ENCODE data around the gene PRM2.
"Not testable (repeated sequence)": the region's sequence is repeated elsewhere in the genome, so short reads cannot be mapped to it uniquely, and the experiment has no call there.

PRM2 gene

DNA sequence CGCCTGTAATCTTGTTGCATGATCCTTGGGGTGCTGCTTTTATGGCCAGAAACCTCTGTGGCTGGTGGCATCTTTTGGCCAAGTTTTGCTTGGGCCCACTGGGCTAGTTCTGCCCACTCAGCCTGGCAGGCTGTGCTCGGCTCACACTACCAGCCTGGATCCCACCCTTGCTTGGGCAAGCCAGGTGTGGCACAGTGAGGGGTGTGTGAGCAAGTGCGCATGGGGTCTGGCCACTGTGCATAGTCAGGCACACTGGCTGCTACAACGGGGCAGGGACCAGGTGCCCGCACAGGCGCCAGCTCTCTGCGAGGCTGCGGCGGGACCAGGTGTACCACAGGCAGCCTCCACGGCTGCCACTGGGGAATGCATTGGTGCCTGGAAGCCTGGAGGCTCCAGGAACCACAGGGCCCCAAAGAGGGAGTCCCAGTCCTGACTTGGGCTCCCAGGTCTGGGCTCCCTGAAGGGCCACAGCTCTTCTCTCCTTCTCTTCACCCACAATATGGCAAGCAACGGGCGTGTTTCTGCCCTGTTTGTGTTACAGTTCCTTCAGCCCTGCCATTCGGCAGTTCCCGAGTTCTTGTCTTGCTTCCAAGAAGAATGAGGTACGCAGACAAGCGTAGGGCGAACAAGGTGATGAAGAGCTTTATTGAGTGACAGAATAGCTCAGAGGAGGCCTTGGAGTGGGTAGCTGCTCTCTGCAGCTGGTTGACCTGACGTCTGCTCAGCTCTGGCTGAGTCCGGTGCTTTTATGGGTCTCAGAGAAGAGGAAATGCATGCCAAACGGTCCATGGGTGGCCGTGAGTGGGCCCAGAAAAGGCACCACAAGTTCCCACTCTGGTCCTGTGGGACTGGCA is 31.6 kb upstream of the PRM2 start:
- DNase-seq (ENCODE audit: low spot score): no peak

DNA sequence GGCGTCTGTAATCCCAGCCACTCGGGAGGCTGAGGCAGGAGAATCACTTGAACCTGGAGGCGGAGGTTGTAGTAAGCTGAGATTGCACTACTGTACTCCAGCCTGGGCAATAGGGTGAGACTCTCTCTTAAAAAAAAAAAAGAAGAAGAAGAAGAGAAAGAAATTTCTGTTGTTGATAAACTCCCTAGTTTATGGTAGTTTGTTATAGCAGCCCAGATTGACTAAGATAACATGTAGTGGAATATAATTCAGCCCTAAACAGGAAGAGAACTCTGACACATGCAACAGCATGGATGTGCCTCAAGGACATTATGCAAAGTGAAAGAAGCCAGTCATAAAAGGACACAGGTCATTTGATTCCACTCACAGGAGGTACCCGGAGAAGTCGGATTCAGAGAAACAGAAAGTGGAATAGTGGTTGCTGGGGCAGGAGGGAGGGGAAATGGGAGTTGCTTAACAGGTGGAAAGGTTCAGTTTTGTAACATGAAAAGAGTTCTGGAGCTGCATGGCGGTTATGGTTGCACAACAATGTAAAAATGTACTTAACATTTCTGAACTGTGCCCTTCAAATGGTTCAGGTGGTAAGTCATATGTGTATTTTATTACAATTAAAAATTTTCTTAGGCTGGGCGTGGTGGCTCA is 30.8 kb upstream of the PRM2 start:
- DNase-seq (ENCODE audit: low spot score): no peak

DNA sequence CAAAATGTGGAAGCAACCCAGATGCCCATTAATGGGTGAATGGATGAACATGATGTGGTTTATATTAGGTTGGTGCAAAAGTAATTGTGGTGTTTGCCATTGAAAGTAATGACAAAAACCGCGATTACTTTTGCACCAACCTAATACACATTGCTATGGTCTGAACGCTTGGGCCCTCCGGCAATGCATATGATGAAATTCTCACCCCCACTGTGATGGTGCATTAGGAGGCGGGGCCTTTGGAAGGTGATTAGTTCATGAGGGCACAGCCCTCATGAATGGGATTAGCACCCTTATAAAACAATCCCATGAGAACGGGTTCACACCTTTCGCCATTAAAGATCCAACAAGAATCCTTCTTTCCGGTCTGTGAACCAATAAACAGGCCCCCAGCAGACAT is 30.1 kb upstream of the PRM2 start:
- DNase-seq (ENCODE audit: low spot score): no peak

DNA sequence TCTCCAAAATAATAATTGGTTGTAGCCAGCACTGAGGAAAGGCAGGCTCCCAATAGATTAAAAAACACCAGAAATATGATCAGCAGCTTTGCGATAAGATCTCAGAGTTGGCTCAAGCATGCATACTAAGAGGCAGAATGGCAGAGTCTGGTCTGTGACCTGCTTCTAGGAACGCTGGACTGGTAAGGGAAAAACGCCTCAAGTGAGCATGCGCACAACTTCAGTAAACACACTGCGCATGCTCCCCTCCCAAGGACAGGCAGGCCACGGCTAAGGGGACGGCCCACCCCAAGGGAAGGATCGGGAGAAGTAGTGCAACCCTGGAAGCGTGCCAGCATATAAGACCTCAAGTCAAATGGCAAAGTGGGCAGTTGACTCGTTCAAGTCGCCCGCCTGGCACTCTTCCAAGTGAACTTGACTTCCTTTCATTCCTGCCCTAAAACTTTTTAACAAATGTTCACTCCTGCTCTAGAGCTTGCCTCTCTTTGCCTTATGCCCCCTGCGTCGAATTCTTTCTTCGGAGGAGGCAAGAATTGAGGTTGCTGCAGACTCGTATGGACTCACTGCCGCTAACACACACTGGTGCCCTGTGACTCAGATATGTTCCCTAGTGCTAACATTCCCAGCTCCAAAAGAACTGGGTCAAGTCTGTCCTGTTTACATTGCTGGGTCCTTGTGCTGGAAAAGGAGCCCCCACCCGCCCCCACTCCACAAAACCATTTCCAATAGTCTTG is 27.3 kb upstream of the PRM2 start:
- DNase-seq (ENCODE audit: low spot score): no peak

DNA sequence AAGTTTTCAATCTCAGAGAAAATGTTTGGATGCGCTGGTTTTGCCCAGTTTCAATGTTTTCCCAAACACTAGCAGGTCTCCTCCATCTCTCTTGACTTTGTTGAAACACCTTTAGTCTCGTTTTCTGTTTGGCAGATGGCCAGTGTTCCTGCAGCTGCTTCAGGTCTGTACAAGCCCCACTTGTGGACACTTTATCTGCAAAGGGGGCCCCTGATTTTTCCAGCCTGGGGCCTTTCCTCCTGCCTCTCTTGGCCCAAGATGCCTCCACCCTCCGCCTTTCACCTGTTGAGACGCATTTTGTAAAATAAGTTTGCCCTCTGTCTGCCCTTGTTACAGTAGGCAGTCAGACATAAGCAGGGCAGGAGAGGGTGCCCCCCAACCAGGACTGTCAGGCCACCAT is 26.7 kb upstream of the PRM2 start:
- DNase-seq (ENCODE audit: low spot score): no peak

DNA sequence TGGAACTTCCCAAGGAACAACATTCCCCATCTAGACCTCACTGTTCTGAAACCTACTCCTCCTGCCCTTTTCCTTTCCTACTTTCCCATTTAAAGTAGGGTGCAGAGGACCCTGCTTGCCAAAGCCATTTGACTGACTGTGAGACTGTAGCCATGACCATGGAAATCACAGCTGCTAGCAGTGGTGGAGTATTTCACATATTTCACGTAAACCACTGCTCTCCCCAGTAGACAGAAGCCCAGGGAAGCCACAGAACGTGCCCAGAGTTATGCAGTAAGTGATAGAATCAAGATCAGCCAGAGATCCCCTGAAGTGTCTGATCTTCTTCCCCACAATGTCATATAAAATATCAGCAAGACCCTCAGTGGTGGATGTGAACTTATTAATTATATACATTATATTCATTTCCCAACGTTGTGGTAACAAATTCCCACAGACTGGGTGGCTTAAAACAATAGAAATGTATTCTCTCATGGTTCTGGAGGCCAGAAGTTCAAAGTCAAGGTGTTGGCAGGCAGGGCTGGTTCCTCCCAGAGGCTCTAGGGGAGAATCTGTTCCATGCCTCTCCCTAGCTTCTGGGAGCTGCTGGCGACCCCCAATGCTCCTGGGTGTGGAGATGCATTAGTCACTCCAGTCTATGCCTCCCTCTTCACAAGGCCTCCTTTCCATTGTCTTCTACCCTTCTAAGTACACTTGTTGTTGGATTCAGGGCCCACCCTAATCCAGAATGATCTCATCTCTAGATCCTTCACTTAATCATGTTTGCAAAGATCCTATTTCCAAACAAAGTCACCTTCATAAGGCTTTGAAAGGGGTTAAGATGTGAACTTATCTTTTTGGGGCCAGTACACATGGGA is 25.6 kb upstream of the PRM2 start:
- no peak for DNase-seq (ENCODE audit: low spot score)

DNA sequence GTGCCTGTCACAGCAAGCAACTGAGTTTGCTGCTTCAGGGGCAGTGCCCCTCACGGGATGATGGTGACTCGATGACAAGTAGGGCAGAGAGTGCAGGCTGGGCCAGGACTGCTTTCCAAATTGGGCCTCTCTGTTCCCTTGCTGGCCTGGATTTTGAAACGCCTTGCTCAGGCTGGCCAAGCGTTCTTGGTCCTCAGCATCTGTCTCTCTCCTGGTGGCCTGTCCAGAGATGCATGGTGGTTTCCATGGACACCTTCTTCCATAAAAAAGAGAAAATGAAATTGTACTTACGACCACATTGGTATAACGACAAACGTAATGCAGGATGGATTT is 24.2 kb upstream of the PRM2 start:
- DNase-seq (ENCODE audit: low spot score): no peak

DNA sequence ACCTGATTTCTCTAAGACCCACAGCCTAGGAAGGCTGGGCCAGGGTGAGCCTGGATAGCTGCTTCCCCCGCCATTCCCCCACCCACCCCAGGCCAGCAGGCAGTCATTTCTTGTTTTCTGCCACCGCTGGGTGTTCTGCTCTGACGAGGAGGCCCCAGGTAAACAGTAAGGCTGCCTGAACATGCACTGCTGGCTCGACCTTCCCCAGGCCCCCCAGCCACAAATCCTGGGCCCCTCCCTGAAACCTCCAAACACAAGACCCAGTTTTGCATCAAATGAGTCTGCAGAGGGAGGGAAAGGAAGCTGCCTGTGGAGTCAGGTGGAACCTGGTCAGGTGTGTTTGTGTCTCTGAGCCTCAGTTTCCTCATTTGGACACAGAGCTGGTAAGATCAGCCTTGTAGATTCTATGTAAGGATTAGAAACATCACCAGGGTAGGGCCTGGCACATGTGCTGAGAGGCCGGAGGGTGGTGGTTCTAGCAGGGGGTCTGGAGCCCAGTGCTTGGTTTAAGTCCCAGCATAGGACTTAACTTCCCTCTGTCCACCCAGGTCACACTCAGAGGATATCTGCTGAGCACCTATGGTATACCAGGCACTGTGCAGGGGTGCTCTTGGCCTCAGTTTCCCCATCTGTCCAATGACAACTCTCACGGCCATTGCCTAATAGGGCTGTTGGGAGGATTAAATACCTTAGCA is 23.7 kb upstream of the PRM2 start:
- DNase-seq (ENCODE audit: low spot score): no peak

DNA sequence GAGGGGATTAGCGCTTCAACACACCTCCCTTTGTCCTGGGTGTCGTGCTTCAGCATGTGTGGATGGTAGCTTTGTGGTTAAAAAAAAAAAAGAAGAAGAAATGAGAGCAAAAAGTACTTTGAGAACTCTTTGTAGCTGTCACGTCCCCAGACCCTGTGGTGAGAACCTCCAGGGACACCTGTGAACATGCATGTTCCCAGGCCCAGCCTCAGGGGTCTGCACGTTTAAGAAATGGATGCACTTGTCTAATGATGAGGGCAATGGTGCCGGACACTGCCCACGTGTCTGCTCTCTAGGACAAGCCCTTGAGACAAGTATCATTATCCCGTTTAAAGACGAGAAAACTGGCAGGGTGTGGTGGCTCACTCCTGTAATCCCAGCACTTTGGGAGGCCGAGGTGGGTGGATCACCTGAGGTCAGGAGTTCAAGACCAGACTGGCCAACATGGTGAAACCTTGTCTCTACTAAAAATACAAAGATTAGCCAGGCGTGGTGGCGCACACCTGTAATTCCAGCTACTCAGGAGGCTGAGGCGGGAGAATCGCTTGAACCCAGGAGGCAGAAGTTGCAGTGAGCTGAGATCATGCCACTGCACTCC is 22.8 kb upstream of the PRM2 start:
- not testable (repeated sequence) for DNase-seq (ENCODE audit: low spot score)

DNA sequence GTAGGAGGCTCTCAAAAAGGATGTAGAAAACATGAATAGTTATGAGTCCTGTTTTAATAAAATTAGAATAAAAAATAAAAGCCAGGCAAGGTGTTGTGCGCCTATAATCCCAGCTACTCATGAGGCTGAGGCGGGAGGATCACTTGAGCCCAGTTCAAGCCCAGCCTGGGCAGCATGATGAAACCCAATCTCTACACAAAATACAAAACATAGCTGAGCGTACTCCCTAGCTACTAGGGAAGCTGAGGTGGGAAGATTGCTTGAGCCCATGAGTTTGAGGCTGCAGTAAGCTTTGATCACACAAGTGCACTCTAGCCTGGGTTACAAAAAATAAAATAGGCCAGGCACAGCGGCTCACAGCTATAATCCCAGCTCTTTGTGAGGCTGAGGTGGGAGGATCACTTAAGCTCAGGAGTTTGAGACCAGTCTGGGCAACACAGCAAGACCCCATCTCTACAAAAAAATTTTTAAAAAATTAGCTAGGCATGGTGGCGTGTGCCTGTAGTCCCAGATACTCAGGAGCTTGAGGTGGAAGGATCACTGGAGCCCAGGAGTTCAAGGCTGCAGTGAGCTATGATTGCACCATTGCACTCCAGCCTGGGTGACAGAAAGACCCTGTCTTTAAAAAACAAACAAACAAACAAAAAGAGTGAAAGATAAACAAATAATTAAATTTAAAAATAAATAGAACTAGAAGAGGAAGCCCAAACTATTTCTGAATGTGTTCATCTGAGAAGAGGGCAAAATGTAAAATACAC is 22.0 kb upstream of the PRM2 start:
- no peak for DNase-seq (ENCODE audit: low spot score)

DNA sequence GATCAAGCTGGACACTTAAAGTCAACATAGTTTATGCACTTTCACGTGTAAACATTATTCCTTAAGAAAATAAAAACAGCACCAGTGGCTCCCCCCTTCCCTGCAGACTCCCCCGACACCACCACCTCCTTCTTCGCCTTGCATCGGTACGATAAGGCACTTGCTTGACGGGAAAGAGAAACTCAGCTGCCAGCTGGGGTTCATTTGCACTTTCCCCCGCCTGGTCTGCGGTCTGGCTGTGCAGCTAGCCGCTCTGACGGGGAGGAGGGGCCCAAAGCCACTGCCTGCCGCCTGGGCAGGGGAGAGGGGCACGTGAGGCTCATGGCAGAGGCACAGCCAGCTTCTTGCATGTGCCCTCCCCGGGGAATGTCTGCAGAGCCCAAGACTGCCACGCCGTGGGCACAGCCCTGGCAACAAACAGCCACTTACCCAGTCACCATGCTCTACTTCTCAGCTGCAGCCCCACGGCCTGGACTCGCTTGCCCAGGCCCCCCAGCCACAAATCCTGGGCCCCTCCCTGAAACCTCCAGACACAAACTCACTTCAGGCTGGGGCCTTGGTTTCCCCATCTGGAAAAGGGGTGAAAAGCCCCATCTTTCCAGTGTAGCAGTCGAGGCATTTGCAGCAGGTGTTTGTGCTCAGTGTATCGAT is 21.3 kb upstream of the PRM2 start:
- DNase-seq (ENCODE audit: low spot score): no peak

DNA sequence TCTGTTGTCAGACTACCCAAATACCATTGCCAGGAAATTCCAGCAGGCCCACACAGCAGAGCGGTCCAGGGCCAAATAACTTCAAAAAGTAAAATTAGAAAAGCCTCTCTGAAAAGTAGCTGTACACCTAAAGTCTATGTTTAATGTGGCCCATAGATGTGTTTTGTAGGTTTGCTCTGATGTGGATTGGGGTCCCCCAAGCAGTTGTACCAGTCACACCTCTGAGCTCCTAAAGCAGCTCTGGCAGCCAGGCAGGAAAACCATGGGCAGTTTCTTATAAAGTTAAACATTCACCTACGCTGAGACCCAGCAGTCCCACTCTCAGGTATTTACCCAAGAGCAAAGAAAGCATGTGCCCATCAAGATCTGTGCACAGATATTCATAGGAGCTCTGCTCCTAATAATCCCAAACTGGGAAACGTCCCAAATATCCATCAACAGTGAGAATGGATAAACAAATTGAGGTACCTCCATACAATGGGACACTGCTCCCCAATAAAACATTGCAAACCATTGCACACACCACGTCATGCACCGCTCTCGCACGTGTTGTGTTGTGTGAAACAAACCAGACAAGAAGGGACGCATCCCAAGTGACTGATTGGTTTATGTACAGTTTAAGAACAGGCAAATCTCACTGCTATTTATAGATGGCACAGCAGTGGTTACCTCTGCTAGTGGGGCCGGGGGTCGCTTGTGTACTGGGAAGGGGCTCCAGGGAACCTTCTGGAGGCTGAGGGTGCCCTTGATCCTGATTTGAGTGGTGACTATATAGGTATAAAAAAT is 20.6 kb upstream of the PRM2 start:
- no peak for DNase-seq (ENCODE audit: low spot score)

DNA sequence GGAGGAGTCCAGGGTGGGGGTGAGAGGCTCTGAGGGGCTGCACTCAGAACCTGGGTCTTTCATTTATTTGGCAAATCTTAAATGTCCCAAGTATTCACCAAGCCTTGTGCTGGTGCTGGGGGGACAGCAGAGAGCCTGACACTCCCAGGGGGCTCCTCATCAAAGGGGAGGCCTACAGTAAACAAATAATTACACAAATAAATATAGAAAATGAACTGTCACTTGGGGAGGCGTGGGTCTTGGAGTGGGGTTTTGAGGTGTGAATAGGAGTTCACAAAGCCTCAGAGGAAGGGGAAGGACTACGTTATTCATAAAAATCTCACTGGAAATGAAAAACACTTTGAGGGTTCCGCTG is 20.0 kb upstream of the PRM2 start:
- DNase-seq (ENCODE audit: low spot score): no peak

DNA sequence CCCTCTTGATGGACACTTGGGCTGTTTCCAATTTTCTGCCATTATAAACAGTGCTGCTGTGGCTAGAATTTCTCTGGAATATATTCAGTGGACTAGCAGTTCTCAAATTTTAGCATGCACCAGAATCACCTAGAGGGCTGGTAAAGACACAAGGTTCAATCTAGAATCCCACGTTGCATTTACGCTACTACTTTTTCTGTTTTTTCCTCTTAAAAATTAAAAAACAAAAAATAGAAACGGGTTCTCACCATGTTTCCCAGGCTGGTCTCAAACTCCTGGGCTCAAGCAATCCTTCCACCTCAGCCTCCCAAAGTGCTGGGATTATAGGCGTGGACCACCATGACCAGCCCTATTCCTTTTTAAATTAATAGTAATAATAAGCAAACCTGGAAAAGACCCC is 19.4 kb upstream of the PRM2 start:
- DNase-seq (ENCODE audit: low spot score): no peak

DNA sequence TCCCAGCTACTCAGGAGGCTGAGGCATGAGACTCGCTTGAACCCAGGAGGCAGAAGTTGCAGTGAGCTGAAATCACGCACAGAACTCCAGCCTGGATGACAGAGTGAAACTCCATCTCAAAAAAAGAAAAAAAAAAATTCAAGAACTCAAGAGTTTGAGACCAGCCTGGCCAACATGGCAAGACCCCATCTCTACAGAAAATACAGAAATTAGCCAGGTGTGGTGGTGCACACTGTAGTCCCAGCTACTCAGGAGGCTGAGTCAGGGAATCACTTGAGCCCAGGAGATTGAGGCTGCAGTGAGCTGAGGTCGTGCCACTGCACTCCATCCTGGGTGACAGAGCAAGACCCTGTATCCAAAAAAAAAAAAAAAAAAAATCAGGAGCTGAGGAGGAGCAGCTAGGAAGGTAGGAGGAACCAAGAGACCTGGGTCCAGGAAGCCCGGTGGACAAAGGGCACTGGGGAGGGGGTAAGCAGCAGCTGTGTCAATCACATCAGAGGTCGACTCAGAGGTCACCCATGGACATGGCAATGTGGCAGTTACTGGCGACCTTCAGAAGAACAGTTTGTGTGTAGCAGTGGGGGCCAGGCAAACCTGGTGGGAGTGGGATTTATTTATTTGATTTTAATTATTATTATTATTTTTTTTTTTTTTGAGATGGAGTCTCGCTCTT is 15.9 kb upstream of the PRM2 start:
- no peak for DNase-seq (ENCODE audit: low spot score)

DNA sequence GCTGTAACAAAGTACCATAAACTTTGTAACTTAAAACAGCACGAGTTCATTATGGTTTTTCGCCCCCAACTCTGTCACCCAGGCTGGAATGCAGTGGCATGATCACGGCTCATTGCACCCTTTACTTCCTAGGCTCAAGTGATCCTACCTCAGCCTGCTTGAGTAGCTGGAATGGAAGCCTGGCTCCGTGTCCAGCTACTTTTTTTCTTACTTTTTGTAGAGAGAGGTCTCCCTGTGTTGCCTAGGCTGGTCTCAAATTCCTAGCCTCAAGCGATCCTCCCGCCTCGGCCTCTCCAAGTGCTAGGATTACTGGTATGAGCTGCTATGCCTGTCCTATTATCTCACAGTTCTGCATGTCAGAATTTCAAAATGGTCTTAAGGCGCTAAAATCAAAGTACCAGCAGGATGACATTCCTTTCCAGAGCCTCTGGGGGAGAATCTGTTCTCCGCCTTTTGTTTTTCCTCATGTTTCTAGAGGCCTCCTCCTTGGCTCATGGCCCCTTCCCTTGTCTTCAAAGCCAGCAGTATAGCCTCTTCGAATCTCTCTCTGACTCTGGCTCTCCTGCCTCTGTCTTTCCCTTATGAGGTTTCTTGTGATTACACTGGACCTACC is 14.9 kb upstream of the PRM2 start:
- DNase-seq (ENCODE audit: low spot score): no peak

DNA sequence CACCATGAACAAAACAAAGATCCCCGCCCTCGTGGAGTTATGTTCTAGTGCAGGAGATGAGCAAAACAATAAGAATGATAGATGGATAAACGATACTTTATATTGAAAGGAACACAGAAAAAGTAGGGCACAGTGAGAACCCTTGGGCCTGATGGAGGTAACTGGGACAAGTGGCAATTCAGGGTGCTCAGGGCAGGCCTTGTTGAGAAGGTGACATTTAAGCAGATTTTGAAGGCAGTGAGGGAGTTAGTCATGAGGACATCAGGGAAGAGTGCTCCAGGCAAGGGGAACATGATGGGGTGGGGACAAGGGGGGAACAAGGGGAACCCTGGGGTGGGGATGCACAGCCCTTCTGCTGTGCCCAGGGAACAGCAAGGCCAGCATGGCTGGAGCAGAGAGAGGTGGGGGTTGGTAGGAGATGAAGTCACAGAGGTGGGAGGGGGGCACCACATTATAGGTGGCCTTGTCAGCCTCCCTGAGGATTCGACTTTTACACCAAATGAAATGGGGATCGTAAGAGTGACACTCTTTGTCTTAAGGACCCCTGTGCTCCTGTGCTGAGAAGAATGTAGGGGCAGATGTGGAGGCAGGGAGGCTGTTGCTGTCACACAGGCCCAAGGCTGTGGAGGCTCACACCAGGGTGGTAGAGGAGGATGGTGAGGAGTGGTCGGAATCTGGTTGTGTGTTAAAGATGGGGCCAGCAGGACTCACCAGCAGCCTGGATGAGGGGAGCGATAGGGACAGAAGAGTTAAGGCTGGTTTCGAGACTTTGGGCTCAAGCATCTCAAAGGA is 14.0 kb upstream of the PRM2 start:
- no peak for DNase-seq (ENCODE audit: low spot score)
